ENCODE measurements around the gene TOM1L2. TPM values are rescaled to one million over a fixed set of nuclear protein-coding genes. Genes with fewer than 3 reads are reported as not detected.

TOM1L2 gene
- total and polyA plus RNA-seq, 2 of the 4 experiments (the other 2 are of a cell fraction) = 34.4 to 51.7 TPM

DNA sequence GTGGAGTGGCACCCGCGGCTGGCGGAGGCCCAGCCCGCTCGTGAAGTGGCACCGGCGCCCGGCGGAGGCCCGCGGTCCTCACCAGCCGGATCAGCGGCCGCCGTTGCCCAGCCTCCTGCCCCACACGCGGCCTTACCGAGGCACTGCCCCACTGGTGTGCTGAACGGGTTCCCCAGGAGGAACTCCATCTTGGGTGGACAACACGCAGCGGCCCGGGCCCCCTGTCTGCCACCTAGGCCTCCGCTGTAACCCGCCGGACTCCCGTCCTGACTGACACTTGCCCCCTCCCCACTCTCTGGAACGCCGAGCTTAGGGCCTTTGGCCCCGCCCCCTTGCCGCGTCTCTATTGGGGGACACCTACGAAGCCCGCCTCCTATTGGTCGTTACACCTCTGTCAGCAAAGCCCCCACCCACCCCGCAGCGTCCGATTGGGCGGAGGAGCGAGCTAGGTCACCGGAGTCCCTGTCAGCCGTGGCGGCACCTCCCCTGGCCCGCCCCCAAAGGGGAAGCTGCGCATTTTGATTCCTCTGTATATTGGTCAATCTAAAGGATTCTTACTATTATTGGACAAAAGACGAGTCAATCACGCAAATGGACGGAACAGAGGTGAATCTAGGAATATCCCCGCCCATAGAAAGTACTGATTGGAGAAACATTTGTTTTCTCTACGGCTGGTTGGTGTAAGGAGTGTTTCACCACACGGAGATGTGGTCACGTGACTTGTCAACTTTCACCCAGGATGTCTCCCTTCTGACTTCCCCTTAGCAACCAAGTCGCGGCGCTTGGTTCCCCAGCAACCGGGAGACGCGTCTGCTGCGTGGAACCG, at the start of gene TOM1L2, which contains the start of gene DRC3 (continued):
- TF ChIP-seq, protein P1, sequence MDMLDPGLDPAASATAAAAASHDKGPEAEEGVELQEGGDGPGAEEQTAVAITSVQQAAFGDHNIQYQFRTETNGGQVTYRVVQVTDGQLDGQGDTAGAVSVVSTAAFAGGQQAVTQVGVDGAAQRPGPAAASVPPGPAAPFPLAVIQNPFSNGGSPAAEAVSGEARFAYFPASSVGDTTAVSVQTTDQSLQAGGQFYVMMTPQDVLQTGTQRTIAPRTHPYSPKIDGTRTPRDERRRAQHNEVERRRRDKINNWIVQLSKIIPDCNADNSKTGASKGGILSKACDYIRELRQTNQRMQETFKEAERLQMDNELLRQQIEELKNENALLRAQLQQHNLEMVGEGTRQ (IDR thresholded peaks at IDR 0.05; ENCODE audit: low read depth, low read length) = peak; percentile 98
- TF ChIP-seq FOS (IDR thresholded peaks at IDR 0.05; ENCODE audit: low read depth, low read length) (peak; percentile 80; the same call in 1 of the 2 replicates), RCOR1 (IDR thresholded peaks at IDR 0.05; ENCODE audit: insufficient replicate concordance, low read length) (no peak), RAD21 (IDR thresholded peaks at IDR 0.05; ENCODE audit: low read length) (peak; percentile 18; the same call in 1 of the 2 replicates)

GRCh38 chr17:18021372-18021771, 49.2 kb upstream of the TOM1L2 start:
- intact Hi-C loops (cut with micrococcal nuclease) (no loop called here), in situ Hi-C loops (cut with MboI; ENCODE audit: low sequenced_read_pairs) (no loop called here), dilution Hi-C loops (cut with HindIII; ENCODE audit: low sequenced_read_pairs, unreplicated experiment) (no loop called here)
- no peak for DNase-seq
- peaks cover 10% of the 10 kb centered on the region for H3K36me3 ChIP-seq (ENCODE audit: control insufficient read depth, insufficient read depth, low read length)
- 92% methylated on average over 2 of the region's 5 CpGs; no CpG with 5 or more reads in 1 of the 2 experiments for WGBS, 2 experiments (ENCODE audit: extremely low coverage in 2 of 2, insufficient read length in 1 of 2)
- H3K14ac ChIP-seq (replicated peaks; ENCODE audit: low read depth, low read length) = no peak overlapping the region
- CTCF ChIA-PET = no interaction called here
- H4K5ac ChIP-seq (ENCODE audit: low read depth, low read length) = no peak overlapping the region
- no peak for TF ChIP-seq ELK1 (IDR thresholded peaks at IDR 0.05; ENCODE audit: borderline replicate concordance, low read depth, low read length)
- TF ChIP-seq, protein P1 (IDR thresholded peaks at IDR 0.05; ENCODE audit: low read depth, low read length) = peak; percentile 57; the same call in 1 of the 2 replicates
- H2BK5ac ChIP-seq (ENCODE audit: low read depth, low read length, poor library complexity, severe bottlenecking) = no peak overlapping the region
- H3K4me2 ChIP-seq (ENCODE audit: low read depth, low read length) = no peak overlapping the region
- H3K9ac ChIP-seq (ENCODE audit: low read depth, low read length) = no peak overlapping the region
- H4K91ac ChIP-seq (ENCODE audit: insufficient read depth, low read depth, low read length) = no peak overlapping the region
- peaks cover 19% of the 10 kb centered on the region; the same call in 1 of the 2 replicates for H3K9me1 ChIP-seq (ENCODE audit: insufficient read depth, low read length)
- no peak overlapping the region for H3K4me3 ChIP-seq (ENCODE audit: insufficient read depth, low read depth, low read length)
- H3K23ac ChIP-seq (ENCODE audit: low read depth, low read length) = no peak overlapping the region
- H3K79me1 ChIP-seq (ENCODE audit: low read depth in 1 of 2, low read length in 2 of 2) = peaks cover 0 to 16% of the 10 kb centered on the region in 2 experiments; a peak in 1 of 4 replicates
- no peaks in the 10 kb centered on the region for H3K9me3 ChIP-seq (ENCODE audit: control insufficient read depth, insufficient read depth, low read length)
- ATAC-seq (ENCODE audit: low read depth) = no peak
- no peak overlapping the region for H3K56ac ChIP-seq (ENCODE audit: extremely low read depth, insufficient read depth, low read length)
- no TSS peak for BruUV-seq (replicated peaks)
- H3K4ac ChIP-seq (ENCODE audit: low read depth, low read length) = no peak overlapping the region
- no peak overlapping the region for H4K8ac ChIP-seq (ENCODE audit: low read depth in 2 of 2, low read length in 2 of 2)
- H3K27me3 ChIP-seq (ENCODE audit: control insufficient read depth, insufficient read depth, low read length) = no peaks in the 10 kb centered on the region
- no peak overlapping the region for H2BK120ac ChIP-seq (ENCODE audit: low read depth, low read length)
- H4K20me1 ChIP-seq (ENCODE audit: insufficient read depth, low read length) = no peaks in the 10 kb centered on the region; the same call in 1 of the 2 replicates
- no peak overlapping the region for H2BK15ac ChIP-seq (ENCODE audit: low read depth, low read length)
- no peak overlapping the region for H2AK9ac ChIP-seq (replicated peaks; ENCODE audit: low read depth, low read length, poor library complexity)
- no peak overlapping the region for H3K18ac ChIP-seq (ENCODE audit: low read depth, low read length)
- POLR2A ChIA-PET (ENCODE audit: unreplicated experiment) = no interaction called here
- no peak overlapping the region for H2BK20ac ChIP-seq (ENCODE audit: low read depth, low read length)
- no peak overlapping the region for H2AFZ ChIP-seq (replicated peaks; ENCODE audit: low read length, poor library complexity)
- peaks cover 6% of the 10 kb centered on the region; the same call in 1 of the 2 replicates for H3K4me1 ChIP-seq (ENCODE audit: control insufficient read depth, insufficient read depth, low read length)
- no peak overlapping the region for H3K27ac ChIP-seq (ENCODE audit: insufficient read depth, low read length)
- no peak overlapping the region for H2AK5ac ChIP-seq (ENCODE audit: low read depth, low read length)

All from IMR-90 (cell line).